Stimulated activated CD8-positive, alpha-beta memory T cell treated with anti-CD3 and anti-CD28 coated beads, Interleukin-7, amount 100 ng/mL, for 48 hours (primary cell): ENCODE results near the gene RNF166.
A peak's percentile ranks its signal among the peaks of the same experiment; 100 is the strongest.
"Not testable (repeated sequence)": the region's sequence is repeated elsewhere in the genome, so short reads cannot be mapped to it uniquely, and the experiment has no call there.

Experiments
- DNase-seq, 2 donors: peaks; one replicate each; pipeline ENCODE4 v3.0.0-alpha.2; 2020; ENCODE audit warnings: low read depth in 1 of 2; ENCODE audit errors: extremely low read depth in 1 of 2

Gene RNF166

GRCh38 chr16:88680554-88681083 lies 25.6 kb downstream of the RNF166 start:
- DNase-seq, result no peak

GRCh38 chr16:88678224-88678979 lies 27.8 kb downstream of the RNF166 start:
- no peak for DNase-seq

GRCh38 chr16:88677721-88678120 lies 28.5 kb downstream of the RNF166 start:
- no peak for DNase-seq

GRCh38 chr16:88676502-88677242 lies 29.5 kb downstream of the RNF166 start:
- no peak for DNase-seq

- no peak for DNase-seq
Measured at GRCh38 chr16:88673716-88674379, 32.4 kb downstream of the RNF166 start.

GRCh38 chr16:88672776-88673175 lies 33.4 kb downstream of the RNF166 start:
- DNase-seq, result no peak

- no peak for DNase-seq
Measured at GRCh38 chr16:88671806-88672205, 34.4 kb downstream of the RNF166 start.

GRCh38 chr16:88669980-88670379 lies 36.2 kb downstream of the RNF166 start:
- no peak for DNase-seq

- not testable (repeated sequence) for DNase-seq
Measured at GRCh38 chr16:88669493-88669892, 36.7 kb downstream of the RNF166 start.

GRCh38 chr16:88667461-88667860 lies 38.7 kb downstream of the RNF166 start:
- no peak for DNase-seq

GRCh38 chr16:88665570-88665969 lies 40.6 kb downstream of the RNF166 start:
- DNase-seq, result no peak

- no peak for DNase-seq
Measured at GRCh38 chr16:88665148-88665547, 41.1 kb downstream of the RNF166 start.

GRCh38 chr16:88662843-88663606 lies 43.2 kb downstream of the RNF166 start, which contains the start of gene MVD:
MVD (minus strand) TSS chr16:88663091; CDS start chr16:88663080, 11 bp downstream.
- DNase-seq, result peak; percentile 90 to 95

GRCh38 chr16:88662222-88662842 lies 43.9 kb downstream of the RNF166 start:
- no peak for DNase-seq

GRCh38 chr16:88661468-88661867 lies 44.7 kb downstream of the RNF166 start:
- DNase-seq, result no peak

GRCh38 chr16:88659160-88659559 lies 47.0 kb downstream of the RNF166 start:
- DNase-seq, result no peak

- no peak for DNase-seq
Measured at GRCh38 chr16:88658714-88659113, 47.5 kb downstream of the RNF166 start.

GRCh38 chr16:88657371-88657770 lies 48.8 kb downstream of the RNF166 start:
- DNase-seq, result no peak

GRCh38 chr16:88656291-88656980 lies 49.8 kb downstream of the RNF166 start:
- DNase-seq, result no peak
